ENCODE data around the gene COMMD1. TPM values are rescaled to one million over a fixed set of nuclear protein-coding genes. Genes with fewer than 3 reads are reported as not detected.
A peak's percentile ranks its signal among the peaks of the same experiment; 100 is the strongest.

Gene COMMD1
- total and polyA plus RNA-seq, 2 donors (not counting 3 experiments of a cell fraction or from before 2014, with no cell fraction given): 39.5 to 57.1 TPM

DNA sequence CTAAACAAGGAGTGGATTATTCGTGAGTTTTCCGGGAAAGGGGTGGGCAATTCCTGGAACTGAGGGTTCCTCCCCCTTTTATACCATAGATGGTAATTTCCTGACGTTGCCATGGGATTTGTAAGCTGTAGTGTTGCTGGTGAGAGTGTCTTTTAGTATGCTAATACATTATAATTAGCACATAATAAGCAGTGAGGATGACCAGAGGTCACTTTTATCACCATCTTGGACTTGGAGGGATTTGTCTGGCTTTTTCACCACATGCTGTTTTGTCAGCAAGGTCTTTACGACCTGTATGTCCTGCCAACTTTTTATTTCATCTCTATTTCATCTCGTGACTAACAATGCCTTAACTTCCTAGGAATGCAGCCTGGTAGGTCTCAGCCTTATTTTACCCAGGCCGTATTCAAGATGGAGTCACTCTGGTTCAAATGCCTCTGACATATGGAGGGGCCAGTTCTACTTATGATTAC is 165.7 kb downstream of the COMMD1 start:
- H2AFZ ChIP-seq (ENCODE audit: low read depth, low read length): no peak overlapping the region
- no peak overlapping the region for H3K4me3 ChIP-seq (replicated peaks in 1 of 3; ENCODE audit: insufficient read depth in 1 of 3, low read depth in 1 of 3, low read length in 3 of 3)
- H3K27ac ChIP-seq (ENCODE audit: insufficient read depth, low read depth, low read length): no peak overlapping the region
- BruUV-seq (replicated peaks): no TSS peak
- intact Hi-C loops (cut with micrococcal nuclease) (no loop called here), dilution Hi-C loops (cut with MboI; ENCODE audit: extremely low pct_ligation_motif_present, low sequenced_read_pairs) (no loop called here)
- H3K4me1 ChIP-seq (ENCODE audit: control insufficient read depth, extremely low read depth, insufficient read depth, low read length): no peaks in the 10 kb centered on the region
- H3K4me2 ChIP-seq (ENCODE audit: insufficient read depth, low read length): no peak overlapping the region
- H3K27me3 ChIP-seq (ENCODE audit: control insufficient read depth in 2 of 2, insufficient read depth in 2 of 2, low read length in 2 of 2): no peaks in the 10 kb centered on the region
- DNase-seq (ENCODE audit: low read depth, low spot score) (peak; percentile 14), FAIRE-seq (no peak)
- H3K9ac ChIP-seq (replicated peaks; ENCODE audit: extremely low read depth, insufficient read depth, low read length): no peak overlapping the region
- H3K9me1 ChIP-seq (replicated peaks; ENCODE audit: control insufficient read depth, extremely low read depth, insufficient read depth, low read length): no peaks in the 10 kb centered on the region
- ChIA-PET POLR2A (no interaction called here), CTCF (no interaction called here)
- no peak for TF ChIP-seq POLR2AphosphoS5 (IDR thresholded peaks at IDR 0.05; ENCODE audit: insufficient read depth, low read depth, low read length)
- no peak for TF ChIP-seq FOS (IDR thresholded peaks at IDR 0.05; ENCODE audit: borderline replicate concordance, insufficient read depth, low read length)
- TF ChIP-seq, protein P1, sequence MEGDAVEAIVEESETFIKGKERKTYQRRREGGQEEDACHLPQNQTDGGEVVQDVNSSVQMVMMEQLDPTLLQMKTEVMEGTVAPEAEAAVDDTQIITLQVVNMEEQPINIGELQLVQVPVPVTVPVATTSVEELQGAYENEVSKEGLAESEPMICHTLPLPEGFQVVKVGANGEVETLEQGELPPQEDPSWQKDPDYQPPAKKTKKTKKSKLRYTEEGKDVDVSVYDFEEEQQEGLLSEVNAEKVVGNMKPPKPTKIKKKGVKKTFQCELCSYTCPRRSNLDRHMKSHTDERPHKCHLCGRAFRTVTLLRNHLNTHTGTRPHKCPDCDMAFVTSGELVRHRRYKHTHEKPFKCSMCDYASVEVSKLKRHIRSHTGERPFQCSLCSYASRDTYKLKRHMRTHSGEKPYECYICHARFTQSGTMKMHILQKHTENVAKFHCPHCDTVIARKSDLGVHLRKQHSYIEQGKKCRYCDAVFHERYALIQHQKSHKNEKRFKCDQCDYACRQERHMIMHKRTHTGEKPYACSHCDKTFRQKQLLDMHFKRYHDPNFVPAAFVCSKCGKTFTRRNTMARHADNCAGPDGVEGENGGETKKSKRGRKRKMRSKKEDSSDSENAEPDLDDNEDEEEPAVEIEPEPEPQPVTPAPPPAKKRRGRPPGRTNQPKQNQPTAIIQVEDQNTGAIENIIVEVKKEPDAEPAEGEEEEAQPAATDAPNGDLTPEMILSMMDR (IDR thresholded peaks at IDR 0.05; ENCODE audit: extremely low read depth in 1 of 2, insufficient read depth in 1 of 2, low read depth in 1 of 2, low read length in 2 of 2): no peak
- TF ChIP-seq GATA2 (IDR thresholded peaks at IDR 0.05; ENCODE audit: insufficient read depth, insufficient read length, low read depth, low read length): no peak
- no peak for TF ChIP-seq MYC (IDR thresholded peaks at IDR 0.05; ENCODE audit: low read depth, low read length)
- no peak for TF ChIP-seq JUN (IDR thresholded peaks at IDR 0.05; ENCODE audit: borderline replicate concordance, insufficient read depth, insufficient read length, low read depth)
- no peak for TF ChIP-seq POLR2A (IDR thresholded peaks at IDR 0.05; ENCODE audit: low read depth, low read length)
- TF ChIP-seq, protein P2, sequence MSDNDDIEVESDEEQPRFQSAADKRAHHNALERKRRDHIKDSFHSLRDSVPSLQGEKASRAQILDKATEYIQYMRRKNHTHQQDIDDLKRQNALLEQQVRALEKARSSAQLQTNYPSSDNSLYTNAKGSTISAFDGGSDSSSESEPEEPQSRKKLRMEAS (IDR thresholded peaks at IDR 0.05; ENCODE audit: insufficient read depth, insufficient read length): no peak
- no peak for TF ChIP-seq EZH2 (IDR thresholded peaks at IDR 0.05; ENCODE audit: borderline replicate concordance, low read depth, low read length, severe bottlenecking)
- no peaks in the 10 kb centered on the region for H3K79me2 ChIP-seq (ENCODE audit: control insufficient read depth, insufficient read depth, low read length)
- no peaks in the 10 kb centered on the region for H4K20me1 ChIP-seq (replicated peaks; ENCODE audit: control insufficient read depth, extremely low read depth, insufficient read depth, low read length)
- no peaks in the 10 kb centered on the region for H3K9me3 ChIP-seq (replicated peaks; ENCODE audit: control insufficient read depth, insufficient read depth, low read length)
- peaks cover 0 to 4% of the 10 kb centered on the region in 2 experiments for H3K36me3 ChIP-seq (ENCODE audit: control insufficient read depth in 2 of 2, extremely low read depth in 1 of 2, insufficient read depth in 2 of 2, low read length in 2 of 2)
